GM18498 (cell line): ENCODE measurements around the gene PTPN4.
"Not testable (repeated sequence)": the region's sequence is repeated elsewhere in the genome, so short reads cannot be mapped to it uniquely, and the experiment has no call there.

Experiments used
- ATAC-seq: cut with Tn5 transposase; IDR thresholded peaks from one replicate; pipeline ENCODE4 v1.9.1; 2021; ENCODE audit warnings: mild to moderate bottlenecking, moderate library complexity; ENCODE audit not compliant: unreplicated experiment

Gene PTPN4

GRCh38 chr2:119932809-119933208 is 173.1 kb downstream of the PTPN4 start:
- no peak for ATAC-seq

- no peak for ATAC-seq
Measured at GRCh38 chr2:119934319-119934718, 174.6 kb downstream of the PTPN4 start.

GRCh38 chr2:119937680-119938079 is 178.0 kb downstream of the PTPN4 start:
- no peak for ATAC-seq

DNA sequence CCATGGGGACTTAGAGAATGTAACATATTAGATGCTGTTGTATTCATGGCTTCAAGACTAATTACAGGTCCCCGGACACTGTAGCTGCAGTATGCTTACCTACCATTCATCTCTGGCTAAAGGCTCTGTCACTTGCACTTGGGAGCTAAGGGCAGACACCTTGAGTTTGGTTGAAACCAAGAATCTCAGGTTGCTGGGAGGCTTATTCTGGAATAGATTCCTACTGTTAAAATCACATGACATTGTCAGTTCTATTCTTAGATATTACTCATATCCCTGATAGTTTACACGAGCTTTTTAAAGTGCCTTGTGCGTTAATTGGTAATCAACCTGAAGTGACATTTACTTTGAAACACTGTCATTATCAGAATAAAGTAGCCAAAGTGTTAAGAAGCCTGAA is 180.2 kb downstream of the PTPN4 start:
- no peak for ATAC-seq

GRCh38 chr2:119940856-119941255 is 181.1 kb downstream of the PTPN4 start:
- ATAC-seq = no peak

DNA sequence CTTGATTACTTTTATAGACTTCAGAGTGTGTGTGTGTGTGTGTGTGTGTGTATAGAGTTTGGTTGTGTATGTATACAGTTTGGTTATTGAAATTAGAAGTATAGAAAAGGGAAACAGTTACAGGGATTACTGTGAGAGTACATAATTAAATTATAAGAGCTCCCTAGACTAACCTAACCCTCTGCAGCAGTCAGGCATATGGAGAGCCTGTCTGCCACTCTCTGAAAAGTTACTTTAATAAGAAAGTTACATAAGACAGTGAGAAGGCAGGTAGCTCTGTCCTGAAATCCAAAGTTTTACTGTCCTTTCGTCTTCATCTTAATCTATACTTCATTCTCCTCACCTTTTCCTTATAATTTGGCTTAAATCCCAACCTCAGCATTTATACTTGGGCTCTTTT is 181.7 kb downstream of the PTPN4 start:
- ATAC-seq = no peak

GRCh38 chr2:119941981-119942513 is 182.3 kb downstream of the PTPN4 start:
- no peak for ATAC-seq

- peak; percentile 58 for ATAC-seq
Measured at GRCh38 chr2:119943058-119943457, 183.3 kb downstream of the PTPN4 start.

DNA sequence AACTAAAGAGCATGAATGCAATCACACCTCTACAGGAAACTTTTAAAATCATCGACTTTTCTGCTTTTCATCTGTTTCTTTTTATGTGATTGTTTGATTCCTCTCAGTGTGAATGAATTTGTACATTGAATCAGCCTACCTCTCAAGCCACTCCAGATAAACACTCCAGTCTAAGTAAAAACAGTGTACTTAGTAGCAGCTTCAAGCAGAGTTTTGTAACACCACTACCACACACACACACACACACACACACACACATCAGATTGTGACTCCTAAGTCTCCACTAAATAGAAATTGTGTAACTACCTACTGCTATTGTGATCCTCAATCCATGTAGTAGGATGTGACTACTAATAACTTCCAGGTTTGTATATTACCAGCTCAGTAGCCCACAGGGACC is 187.8 kb downstream of the PTPN4 start:
- ATAC-seq = no peak

DNA sequence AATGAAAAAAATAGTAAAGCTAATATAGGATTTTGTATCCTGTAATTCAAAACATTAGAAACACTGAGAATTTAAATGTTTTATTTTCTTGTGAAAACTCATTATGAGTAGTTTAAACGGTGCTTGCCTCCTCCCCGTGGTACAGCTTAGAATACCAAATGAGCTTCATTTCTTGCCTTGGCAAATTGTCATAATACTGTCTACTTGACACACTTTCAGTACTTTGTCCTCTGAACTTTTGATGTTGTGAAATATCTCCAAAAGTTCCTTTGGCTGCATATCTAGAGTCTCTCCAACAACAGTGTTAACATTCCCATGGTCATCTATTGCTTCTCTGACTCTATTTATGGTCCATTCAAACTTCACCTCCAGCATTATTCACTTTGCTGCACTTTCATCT is 191.2 kb downstream of the PTPN4 start:
- ATAC-seq = no peak

GRCh38 chr2:119958670-119959268 is 199.0 kb downstream of the PTPN4 start:
- ATAC-seq = no peak

DNA sequence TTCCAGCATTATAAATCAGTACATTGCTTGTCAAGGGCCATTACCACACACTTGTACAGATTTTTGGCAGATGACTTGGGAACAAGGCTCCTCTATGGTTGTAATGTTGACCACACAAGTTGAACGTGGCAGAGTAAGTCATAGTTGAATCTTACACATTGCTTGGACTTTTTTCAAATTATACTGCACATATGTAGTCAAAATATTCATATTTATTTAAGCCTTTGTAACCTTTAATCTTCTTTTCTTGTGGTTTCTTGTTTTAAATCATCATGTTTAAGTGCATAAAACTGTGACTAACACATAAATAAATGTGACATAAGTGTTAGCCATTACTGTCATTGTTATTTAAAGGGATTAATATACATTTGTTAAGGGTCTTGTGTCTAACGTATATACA is 201.1 kb downstream of the PTPN4 start:
- no peak for ATAC-seq

DNA sequence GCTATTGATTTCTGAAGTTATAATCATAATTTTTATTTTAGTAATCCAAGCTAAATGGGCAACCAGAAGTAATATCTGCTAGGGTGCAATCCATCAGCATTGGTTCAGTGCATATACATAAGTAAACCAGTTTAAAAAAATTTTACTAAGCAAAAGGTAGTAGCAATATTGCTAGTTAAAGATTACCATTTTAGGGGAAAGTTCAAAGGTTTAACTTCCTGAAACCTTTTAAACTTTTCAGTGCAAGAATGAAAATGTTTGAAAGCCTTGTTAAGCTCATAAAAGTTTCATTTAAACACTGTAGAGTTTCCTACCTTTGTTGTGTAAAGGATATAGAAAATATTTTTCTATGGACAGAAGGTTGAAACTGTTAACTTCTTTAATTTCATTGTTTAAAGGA is 222.2 kb downstream of the PTPN4 start:
- ATAC-seq = no peak

DNA sequence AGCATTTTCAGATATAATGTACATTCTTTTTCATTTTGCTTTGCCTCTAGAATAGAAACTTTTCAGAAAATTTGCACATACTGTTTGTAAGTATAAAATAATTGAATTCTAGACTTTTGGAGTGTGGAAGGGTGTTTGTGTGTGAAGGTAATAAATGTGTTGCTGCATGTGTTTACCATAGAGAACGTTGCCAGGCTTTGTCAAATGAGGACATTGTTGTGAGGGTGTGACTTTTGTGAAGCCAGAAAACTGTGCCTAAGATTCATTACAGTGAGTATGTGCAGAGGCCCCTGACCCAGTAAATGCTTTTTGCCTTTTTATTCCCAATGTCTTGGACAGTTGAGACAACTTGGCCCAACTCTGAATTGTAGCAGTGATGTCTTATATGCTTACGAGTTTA is 222.8 kb downstream of the PTPN4 start:
- ATAC-seq = no peak

DNA sequence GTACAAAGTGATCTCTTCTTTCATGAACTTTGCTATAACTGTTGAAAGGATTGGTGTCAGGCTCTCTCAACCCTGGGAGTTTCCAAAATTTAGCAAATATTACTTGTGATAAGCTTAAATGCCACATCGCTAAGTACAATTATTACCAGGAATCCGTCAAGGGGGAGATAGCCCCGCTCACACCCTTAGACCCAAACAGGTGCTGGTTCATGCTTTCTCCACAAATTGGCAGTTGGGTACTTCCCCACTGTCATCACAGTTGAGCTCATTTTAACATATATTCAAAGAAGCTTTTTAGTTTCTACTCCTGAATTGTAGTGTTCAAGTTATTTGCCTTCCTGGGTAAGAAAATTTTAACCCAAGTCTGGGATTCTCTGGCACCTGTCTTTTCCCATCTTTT is 223.4 kb downstream of the PTPN4 start:
- ATAC-seq = no peak

DNA sequence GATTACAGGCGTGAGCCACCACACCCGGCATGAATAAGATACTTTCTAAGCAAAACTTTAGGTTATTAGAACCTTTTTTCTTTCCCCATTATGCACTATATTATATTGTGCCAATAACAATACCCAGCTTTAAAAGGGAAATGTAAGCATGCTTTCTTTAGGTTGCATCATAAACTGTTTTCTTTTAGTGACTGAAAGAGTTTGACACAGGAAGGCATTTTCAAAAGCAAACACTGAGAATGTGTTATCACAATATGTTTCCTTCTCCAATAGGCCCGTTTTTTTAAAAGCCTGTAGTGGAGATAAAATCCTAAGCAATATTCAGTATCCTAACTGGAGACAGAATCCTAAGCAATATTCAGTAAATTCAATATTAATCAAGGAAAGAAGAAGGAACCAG is 236.4 kb downstream of the PTPN4 start:
- ATAC-seq = no peak

DNA sequence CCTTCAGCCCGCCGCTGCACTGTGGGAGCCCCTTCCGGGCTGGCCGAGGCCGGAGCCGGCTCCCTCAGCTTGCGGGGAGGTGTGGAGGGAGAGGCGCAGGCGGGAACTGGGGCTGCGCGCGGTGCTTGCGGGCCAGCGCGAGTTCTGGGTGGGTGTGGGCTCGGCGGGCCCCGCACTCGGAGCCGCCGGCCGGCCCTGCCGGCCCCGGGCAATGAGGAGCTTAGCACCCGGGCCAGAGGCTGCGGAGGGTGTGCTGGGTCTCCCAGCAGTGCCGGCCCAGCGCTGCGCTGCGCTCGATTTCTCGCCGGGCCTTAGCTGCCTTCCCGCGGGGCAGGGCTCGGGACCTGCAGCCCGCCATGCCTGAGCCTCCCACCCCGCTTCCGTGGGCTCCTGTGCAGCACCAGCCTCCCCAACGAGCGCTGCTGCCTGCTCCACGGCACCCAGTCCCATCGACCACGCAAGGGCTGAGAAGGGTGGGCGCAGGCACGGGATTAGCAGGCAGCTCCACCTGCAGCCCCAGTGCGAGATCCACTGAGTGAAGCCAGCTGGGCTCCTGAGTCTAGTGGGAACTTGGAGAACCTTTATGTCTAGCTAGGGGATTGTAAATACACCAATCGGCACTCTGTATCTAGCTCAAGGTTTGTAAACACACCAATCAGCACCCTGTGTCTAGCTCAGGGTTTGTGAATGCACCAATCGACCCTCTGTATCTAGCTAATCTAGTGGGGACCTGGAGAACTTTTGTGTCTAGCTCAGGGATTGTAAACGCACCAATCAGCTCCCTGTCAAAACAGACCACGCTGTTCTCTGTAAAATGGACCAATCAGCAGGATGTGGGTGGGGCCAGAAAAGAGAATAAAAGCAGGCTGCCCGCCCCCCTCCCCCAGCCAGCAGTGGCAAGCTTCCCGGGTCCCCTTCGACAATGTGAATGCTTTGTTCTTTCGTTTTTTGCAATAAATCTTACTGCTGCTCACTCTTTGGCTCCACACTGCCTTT is 237.5 kb downstream of the PTPN4 start:
- not testable (repeated sequence) for ATAC-seq

DNA sequence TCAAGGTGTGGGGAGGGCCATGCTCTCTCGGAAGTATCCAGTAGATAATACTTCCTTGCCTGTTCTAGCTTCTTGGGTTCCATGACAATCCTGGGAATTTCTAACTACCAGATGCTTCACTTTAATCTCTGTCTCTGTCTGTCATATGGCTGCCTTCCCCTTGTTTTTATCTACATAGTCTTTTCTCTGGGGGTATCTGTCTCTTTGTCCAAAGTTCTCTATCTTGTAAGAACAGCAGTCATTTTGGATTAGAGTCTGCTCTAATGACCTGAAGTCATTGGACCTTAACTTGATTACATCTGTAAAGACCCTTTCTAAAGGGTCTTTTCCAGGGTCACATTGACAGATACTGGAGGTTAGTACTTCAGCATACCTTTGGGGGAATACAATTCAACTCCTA is 241.7 kb downstream of the PTPN4 start:
- no peak for ATAC-seq

- no peak for ATAC-seq
Measured at GRCh38 chr2:120004254-120004653, 244.5 kb downstream of the PTPN4 start.

- ATAC-seq = peak; percentile 94
Measured at GRCh38 chr2:120005834-120006521, 246.3 kb downstream of the PTPN4 start.

DNA sequence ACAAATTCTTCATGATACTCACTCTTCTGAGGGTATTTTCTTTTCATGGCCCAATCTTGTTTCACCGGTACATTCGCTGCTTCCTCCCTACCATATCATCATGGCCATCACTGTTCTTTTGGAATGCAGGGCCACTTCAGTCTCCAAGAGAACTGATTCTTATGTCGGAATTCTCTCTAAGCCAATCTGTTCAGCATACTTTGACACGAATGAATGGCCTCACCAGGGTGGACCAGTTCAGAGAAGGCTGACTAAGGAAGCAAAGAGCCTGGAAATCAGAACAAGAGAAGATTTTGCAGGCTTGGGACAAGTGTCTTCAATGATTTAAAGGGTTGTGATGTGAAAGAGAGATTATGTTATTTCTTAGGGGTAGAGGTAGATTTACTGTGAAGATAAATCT is 248.1 kb downstream of the PTPN4 start:
- ATAC-seq = no peak
